HUES6 (cell line): ENCODE measurements around the gene IPO4.

Experiments
- H3K27ac ChIP-seq: 2 replicates; pipeline ENCODE4 v1.7.0; 2013; ENCODE audit warnings: low read depth, mild to moderate bottlenecking, low read length, inconsistent platforms
- H3K27me3 ChIP-seq: 2 replicates; pipeline ENCODE4 v1.6.1; 2013; ENCODE audit warnings: low read length; ENCODE audit not compliant: control insufficient read depth, insufficient read depth
- H3K36me3 ChIP-seq: 2 replicates; pipeline ENCODE4 v1.6.1; 2013; ENCODE audit warnings: low read length; ENCODE audit not compliant: control insufficient read depth, insufficient read depth
- H3K4me1 ChIP-seq: 2 replicates; pipeline ENCODE4 v1.6.1; 2013; ENCODE audit warnings: low read length; ENCODE audit not compliant: control insufficient read depth, insufficient read depth
- H3K4me3 ChIP-seq: 2 replicates; pipeline ENCODE4 v1.5.1; 2013; ENCODE audit warnings: low read depth, low read length
- H3K9ac ChIP-seq: one replicate; pipeline ENCODE4 v1.6.1; 2013; ENCODE audit warnings: mild to moderate bottlenecking, low read length
- H3K9me3 ChIP-seq: 2 replicates; pipeline ENCODE4 v1.6.1; 2013; ENCODE audit warnings: low read depth, low read length; ENCODE audit not compliant: control insufficient read depth, insufficient read depth

The IPO4 gene

DNA sequence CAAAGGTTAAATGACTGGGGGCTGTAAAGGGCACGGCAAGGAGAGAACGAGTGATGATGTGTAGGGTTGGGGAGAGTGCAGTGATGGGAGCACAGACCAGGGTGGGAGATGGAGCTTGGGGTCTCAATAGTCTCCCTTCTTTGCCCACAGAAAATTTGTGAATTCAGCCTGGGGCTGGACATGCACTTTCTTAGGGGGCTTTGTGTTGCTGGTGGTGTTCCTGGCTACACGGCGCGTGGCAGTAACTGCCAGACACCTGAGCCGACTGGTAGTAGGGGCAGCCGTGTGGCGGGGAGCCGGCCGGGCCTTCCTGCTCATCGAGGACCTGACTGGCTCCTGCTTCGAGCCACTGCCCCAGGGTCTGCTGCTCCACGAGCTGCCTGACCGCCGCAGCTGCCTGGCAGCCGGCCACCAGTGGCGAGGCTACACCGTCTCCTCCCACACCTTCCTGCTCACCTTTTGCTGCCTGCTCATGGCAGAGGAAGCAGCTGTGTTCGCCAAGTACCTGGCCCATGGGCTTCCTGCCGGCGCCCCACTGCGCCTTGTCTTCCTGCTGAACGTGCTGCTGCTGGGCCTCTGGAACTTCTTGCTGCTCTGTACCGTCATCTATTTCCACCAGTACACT lies 56.4 kb downstream of the IPO4 start:
- H3K27me3 ChIP-seq: no peaks in the 10 kb centered on the region; the same call in 1 of the 2 replicates
- no peak overlapping the region for H3K9ac ChIP-seq
- no peak overlapping the region for H3K4me3 ChIP-seq
- peaks cover 10% of the 10 kb centered on the region for H3K4me1 ChIP-seq
- H3K9me3 ChIP-seq: no peaks in the 10 kb centered on the region
- no peak overlapping the region for H3K27ac ChIP-seq
- H3K36me3 ChIP-seq: peaks cover under 1% of the 10 kb centered on the region; the same call in 1 of the 2 replicates

GRCh38 chr14:24131549-24131966 lies 57.1 kb downstream of the IPO4 start:
- no peak overlapping the region for H3K27ac ChIP-seq
- no peak overlapping the region for H3K9ac ChIP-seq
- no peak overlapping the region for H3K4me3 ChIP-seq
- peaks cover 7% of the 10 kb centered on the region for H3K4me1 ChIP-seq
- H3K36me3 ChIP-seq: no peaks in the 10 kb centered on the region
- no peaks in the 10 kb centered on the region for H3K9me3 ChIP-seq
- H3K27me3 ChIP-seq: no peaks in the 10 kb centered on the region

DNA sequence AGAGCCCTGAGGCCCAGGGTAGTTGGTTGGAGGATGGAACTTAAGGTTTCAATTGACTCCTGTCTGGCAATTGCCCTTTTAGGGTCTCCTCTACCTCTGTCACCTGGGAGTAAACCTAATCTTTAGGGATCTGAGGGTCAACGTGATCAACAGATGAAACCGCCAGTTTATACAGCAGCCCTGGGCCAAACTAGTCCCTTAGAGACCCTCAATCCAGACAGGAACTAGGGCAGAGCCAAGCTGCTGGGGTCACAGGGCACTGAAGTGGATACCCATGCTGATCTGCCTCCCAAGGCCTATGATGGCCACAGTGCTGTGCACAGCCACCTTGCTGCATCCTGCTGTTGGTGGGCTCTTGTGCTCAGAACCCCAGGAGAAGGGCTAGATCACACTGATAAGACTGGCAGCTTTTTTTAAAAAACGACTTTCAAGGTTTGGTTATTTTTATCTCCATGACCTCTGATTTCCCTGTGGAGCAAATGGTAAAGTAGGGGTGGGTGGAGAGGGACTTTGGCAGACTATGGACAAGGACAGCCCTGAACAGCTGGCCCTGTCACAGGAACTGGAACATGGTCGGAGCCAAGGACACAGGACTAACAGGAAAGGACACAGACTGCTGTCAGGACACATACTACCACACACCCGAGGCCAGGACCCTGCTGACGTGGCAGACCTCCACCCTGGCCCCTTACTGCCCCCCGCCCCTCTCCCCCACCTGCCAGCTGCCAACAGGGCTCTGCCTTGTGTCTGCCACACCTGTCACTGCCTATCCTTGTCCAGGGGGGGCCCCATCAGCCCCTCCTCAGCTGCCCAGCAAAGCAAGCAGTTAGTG lies 57.7 kb downstream of the IPO4 start:
- no peak overlapping the region for H3K4me3 ChIP-seq
- no peaks in the 10 kb centered on the region for H3K9me3 ChIP-seq
- peaks cover 5% of the 10 kb centered on the region; the same call in 1 of the 2 replicates for H3K4me1 ChIP-seq
- H3K9ac ChIP-seq: no peak overlapping the region
- H3K27ac ChIP-seq: no peak overlapping the region
- H3K27me3 ChIP-seq: no peaks in the 10 kb centered on the region
- H3K36me3 ChIP-seq: no peaks in the 10 kb centered on the region

GRCh38 chr14:24130380-24130716 lies 58.3 kb downstream of the IPO4 start, which contains the start of gene FITM1:
Gene FITM1 (plus strand): TSS chr14:24130659. CDS start chr14:24131564, 905 bp downstream.
- Histone ChIP-seq H3K9ac (no peak within 1 kb of the TSS), H3K4me3 (no peak within 1 kb of the TSS), H3K27ac (no peak within 1 kb of the TSS), H3K27me3 (no peaks in the 10 kb centered on the region), H3K36me3 (no peaks in the 10 kb centered on the region), H3K9me3 (no peaks in the 10 kb centered on the region), H3K4me1 (peaks cover 3% of the 10 kb centered on the region; the same call in 1 of the 2 replicates)
